GM10266 (cell line): Measurements from ENCODE around the gene SDSL.

Experiments
- DNase-seq: peaks from one replicate; pipeline ENCODE4 v3.0.0; 2012; ENCODE audit errors: extremely low spot score
- CTCF ChIP-seq: IDR thresholded peaks from 2 replicates; pipeline ENCODE4 v1.5.1; 2012; ENCODE audit warnings: mild to moderate bottlenecking, low read depth; ENCODE audit not compliant: control insufficient read depth, insufficient read depth; ENCODE audit errors: missing control alignments

The SDSL gene

GRCh38 chr12:113465808-113466453, 43.8 kb downstream of the SDSL start:
- no peak for DNase-seq
- no peak for TF ChIP-seq CTCF

- no peak for DNase-seq
- no peak for TF ChIP-seq CTCF
These were observed 44.4 kb downstream of the SDSL start for GRCh38 chr12:113466454-113467141.

GRCh38 chr12:113467142-113467501, 44.9 kb downstream of the SDSL start:
- no peak for TF ChIP-seq CTCF
- peak; percentile 26 for DNase-seq

- DNase-seq: peak; percentile 34
- TF ChIP-seq CTCF: no peak
These were observed 45.6 kb downstream of the SDSL start for GRCh38 chr12:113467502-113468364.

- no peak for TF ChIP-seq CTCF
- no peak for DNase-seq
These were observed 46.4 kb downstream of the SDSL start for GRCh38 chr12:113468365-113469223.

GRCh38 chr12:113469224-113469948, 47.2 kb downstream of the SDSL start:
- no peak for TF ChIP-seq CTCF
- no peak for DNase-seq
